Activated CD4-positive, alpha-beta T cell treated with anti-CD3 and anti-CD28 coated beads, Interleukin-2, amount 50 U/mL, for 4 hours (primary cell): ENCODE measurements around the gene GNGT2.

Experiments
- DNase-seq, 2 experiments: peaks; one replicate each; pipeline ENCODE4 v3.0.0-alpha.2; 2020

Gene GNGT2

GRCh38 chr17:49165143-49165542 lies 45.2 kb downstream of the GNGT2 start:
- no peak for DNase-seq

GRCh38 chr17:49162866-49163265 lies 47.5 kb downstream of the GNGT2 start:
- DNase-seq: no peak

GRCh38 chr17:49157784-49158183 lies 52.6 kb downstream of the GNGT2 start:
- no peak for DNase-seq

- DNase-seq: no peak
Observed at GRCh38 chr17:49156256-49156655, 54.1 kb downstream of the GNGT2 start.
